Measurements from ENCODE around the gene C1orf53. TPM values are rescaled to one million over a fixed set of nuclear protein-coding genes. Genes with fewer than 3 reads are reported as not detected.

The C1orf53 gene
- total and polyA plus RNA-seq, 2 of the 8 experiments (the other 6 are each of a cell fraction or from before 2014, with no cell fraction given), result 0.56 to 1.3 TPM

GRCh38 chr1:197948926-197949899, 46.8 kb downstream of the C1orf53 start:
- ChIA-PET CTCF (ENCODE audit: partially characterized antibody) (interaction anchor here (1.1 kb wide), 1 partner anchor 429 kb away, joined by 3 read pairs; no protein-coding TSS in a partner anchor), POLR2A (ENCODE audit: partially characterized antibody) (no interaction called here)
- no peak overlapping the region for H3K14ac ChIP-seq (ENCODE audit: insufficient read length)
- H2BK12ac ChIP-seq (ENCODE audit: low read depth, low read length), result no peak overlapping the region
- DNase-seq (ENCODE audit: low read depth in 1 of 2, low spot score in 2 of 2) (no peak), FAIRE-seq (no peak)
- H3K23me2 ChIP-seq (ENCODE audit: low read depth, low read length), result no peaks in the 10 kb centered on the region
- H3K27me3 ChIP-seq (replicated peaks in 1 of 4; ENCODE audit: control insufficient read depth in 3 of 4, extremely low read depth in 1 of 4, insufficient read depth in 3 of 4, low read length in 3 of 4), result peaks cover 0 to 1% (median 0%) of the 10 kb centered on the region in 4 experiments; a peak in 1 of 7 replicates
- H2BK5ac ChIP-seq (ENCODE audit: low read depth, low read length), result no peak overlapping the region
- H3K4me1 ChIP-seq (replicated peaks in 1 of 4; ENCODE audit: control insufficient read depth in 3 of 4, insufficient read depth in 4 of 4, low read length in 3 of 4), result no peaks in the 10 kb centered on the region
- no peak overlapping the region for H2AFZ ChIP-seq (ENCODE audit: low read length)
- H2BK20ac ChIP-seq (ENCODE audit: low read length), result no peak overlapping the region
- H4K8ac ChIP-seq (ENCODE audit: extremely low read depth, insufficient read depth, low read length), result no peak overlapping the region
- H3K4ac ChIP-seq (replicated peaks; ENCODE audit: insufficient read length, low read depth, low read length), result no peak overlapping the region
- H3K4me3 ChIP-seq (ENCODE audit: extremely low read depth in 1 of 4, insufficient read depth in 2 of 4, low read depth in 3 of 4, low read length in 4 of 4), result no peak overlapping the region
- H2BK120ac ChIP-seq (replicated peaks; ENCODE audit: low read depth, low read length), result no peak overlapping the region
- no peak overlapping the region for H2BK15ac ChIP-seq (ENCODE audit: low read length)
- TF ChIP-seq SIX5 (IDR thresholded peaks at IDR 0.05; ENCODE audit: low read depth, low read length) (no peak), SP4 (IDR thresholded peaks at IDR 0.05; ENCODE audit: low read length) (no peak), KDM5A (IDR thresholded peaks at IDR 0.05; ENCODE audit: low read length) (no peak), E2F6 (IDR thresholded peaks at IDR 0.05) (no peak)
- H4K20me1 ChIP-seq (replicated peaks in 1 of 2; ENCODE audit: control insufficient read depth in 1 of 2, insufficient read depth in 2 of 2, low read length in 2 of 2), result no peaks in the 10 kb centered on the region
- H2AK5ac ChIP-seq (ENCODE audit: low read depth, low read length), result no peak overlapping the region
- no peak overlapping the region for H3K18ac ChIP-seq (ENCODE audit: extremely low read depth, low read length)
- no peak overlapping the region for H3K9ac ChIP-seq (replicated peaks in 1 of 4; ENCODE audit: extremely low read depth in 1 of 4, low read depth in 3 of 4, low read length in 3 of 4)
- H3K56ac ChIP-seq (replicated peaks; ENCODE audit: insufficient read length, low read depth, low read length), result no peak overlapping the region
- H4K5ac ChIP-seq (ENCODE audit: insufficient read length, low read depth, low read length), result no peak overlapping the region
- no peak overlapping the region for H3K4me2 ChIP-seq (ENCODE audit: insufficient read depth in 1 of 2, low read depth in 2 of 2, low read length in 2 of 2)
- no peak overlapping the region for H3K23ac ChIP-seq (ENCODE audit: insufficient read length)
- 85% methylated on average over 8 of the region's 8 CpGs; no CpG with 5 or more reads in 1 of the 2 experiments for WGBS, 2 experiments (ENCODE audit: extremely low coverage in 1 of 2, insufficient coverage in 1 of 2, insufficient read length in 1 of 2, insufficient replicate concordance in 2 of 2, low coverage in 1 of 2, low lambda C conversion rate in 2 of 2, missing lambda C conversion rate in 1 of 2)
- H3K9me3 ChIP-seq (ENCODE audit: insufficient read depth in 2 of 2, low read depth in 1 of 2, low read length in 1 of 2), result no peaks in the 10 kb centered on the region
- H3K36me3 ChIP-seq (ENCODE audit: control insufficient read depth in 2 of 4, insufficient read depth in 4 of 4, low read length in 3 of 4), result no peaks in the 10 kb centered on the region
- no peak overlapping the region for H4K91ac ChIP-seq (replicated peaks; ENCODE audit: insufficient read length, low read length)
- no peak overlapping the region for H3K27ac ChIP-seq (ENCODE audit: low read depth, low read length)
- H3K79me2 ChIP-seq (ENCODE audit: control insufficient read depth in 1 of 2, insufficient read depth in 2 of 2, low read length in 2 of 2), result no peaks in the 10 kb centered on the region
- no peaks in the 10 kb centered on the region for H3K79me1 ChIP-seq (ENCODE audit: low read depth, low read length)
